ENCODE data around the gene SPOP. TPM values are rescaled to one million over a fixed set of nuclear protein-coding genes. Genes with fewer than 3 reads are reported as not detected.
"Not testable (repeated sequence)": the region's sequence is repeated elsewhere in the genome, so short reads cannot be mapped to it uniquely, and the experiment has no call there.

The SPOP gene
- total and polyA plus RNA-seq, 2 donors (not counting 1 experiment from before 2014, with no cell fraction given), result 46.7 to 112 TPM

DNA sequence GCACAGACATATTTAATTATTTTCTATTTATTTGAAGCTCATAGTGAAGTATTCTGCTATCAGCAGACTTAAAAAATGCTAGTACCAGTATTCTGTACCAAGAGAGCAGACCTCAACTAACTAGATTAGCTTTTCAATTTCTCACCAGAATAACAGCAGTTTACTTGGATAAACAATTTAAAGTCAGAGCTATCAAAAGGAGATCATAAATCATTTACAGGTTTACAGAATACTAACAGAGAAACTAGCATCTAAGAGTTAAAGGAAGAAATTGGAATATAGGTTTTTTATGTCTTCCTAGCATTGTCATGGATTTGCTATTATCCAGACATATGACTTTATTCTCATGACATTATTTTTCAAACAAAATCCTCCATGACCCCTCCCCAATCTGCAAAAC lies 3.4 kb downstream of the SPOP start:
- Histone ChIP-seq H3K27me3 (ENCODE audit: control insufficient read depth, insufficient read depth, low read length) (no peaks in the 10 kb centered on the region), H4K20me1 (ENCODE audit: control insufficient read depth, extremely low read depth, insufficient read depth, low read length) (no peaks in the 10 kb centered on the region), H2AFZ (ENCODE audit: low read length) (no peak overlapping the region), H3K9ac (ENCODE audit: insufficient read depth, low read length) (no peak overlapping the region), H3K27ac (ENCODE audit: insufficient read depth, low read length) (no peak overlapping the region), H3K4me3 (replicated peaks in 1 of 4; ENCODE audit: control extremely low read depth in 1 of 4, insufficient read depth in 1 of 4, low read depth in 3 of 4, low read length in 4 of 4) (no peak overlapping the region), H3K79me2 (ENCODE audit: control insufficient read depth, insufficient read depth, low read length) (peaks cover 54% of the 10 kb centered on the region), H3K4me2 (ENCODE audit: extremely low read depth, insufficient read depth, low read length) (no peak overlapping the region), H3K36me3 (ENCODE audit: control insufficient read depth, insufficient read depth, low read length) (no peaks in the 10 kb centered on the region), H3K4me1 (ENCODE audit: control insufficient read depth, extremely low read depth, insufficient read depth, low read length) (no peaks in the 10 kb centered on the region), H3K9me3 (ENCODE audit: control insufficient read depth, insufficient read depth, low read depth, low read length) (no peaks in the 10 kb centered on the region)
- no peak for DNase-seq (ENCODE audit: low read depth in 2 of 2)
- TF ChIP-seq, protein P1, sequence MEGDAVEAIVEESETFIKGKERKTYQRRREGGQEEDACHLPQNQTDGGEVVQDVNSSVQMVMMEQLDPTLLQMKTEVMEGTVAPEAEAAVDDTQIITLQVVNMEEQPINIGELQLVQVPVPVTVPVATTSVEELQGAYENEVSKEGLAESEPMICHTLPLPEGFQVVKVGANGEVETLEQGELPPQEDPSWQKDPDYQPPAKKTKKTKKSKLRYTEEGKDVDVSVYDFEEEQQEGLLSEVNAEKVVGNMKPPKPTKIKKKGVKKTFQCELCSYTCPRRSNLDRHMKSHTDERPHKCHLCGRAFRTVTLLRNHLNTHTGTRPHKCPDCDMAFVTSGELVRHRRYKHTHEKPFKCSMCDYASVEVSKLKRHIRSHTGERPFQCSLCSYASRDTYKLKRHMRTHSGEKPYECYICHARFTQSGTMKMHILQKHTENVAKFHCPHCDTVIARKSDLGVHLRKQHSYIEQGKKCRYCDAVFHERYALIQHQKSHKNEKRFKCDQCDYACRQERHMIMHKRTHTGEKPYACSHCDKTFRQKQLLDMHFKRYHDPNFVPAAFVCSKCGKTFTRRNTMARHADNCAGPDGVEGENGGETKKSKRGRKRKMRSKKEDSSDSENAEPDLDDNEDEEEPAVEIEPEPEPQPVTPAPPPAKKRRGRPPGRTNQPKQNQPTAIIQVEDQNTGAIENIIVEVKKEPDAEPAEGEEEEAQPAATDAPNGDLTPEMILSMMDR (conservative IDR thresholded peaks at IDR 0.05 in 1 of 2, IDR thresholded peaks at IDR 0.05 in 1 of 2; ENCODE audit: low read depth in 1 of 2, low read length in 2 of 2), result no peak
- TF ChIP-seq EZH2 (IDR thresholded peaks at IDR 0.05; ENCODE audit: low read length, missing control alignments), result no peak

DNA sequence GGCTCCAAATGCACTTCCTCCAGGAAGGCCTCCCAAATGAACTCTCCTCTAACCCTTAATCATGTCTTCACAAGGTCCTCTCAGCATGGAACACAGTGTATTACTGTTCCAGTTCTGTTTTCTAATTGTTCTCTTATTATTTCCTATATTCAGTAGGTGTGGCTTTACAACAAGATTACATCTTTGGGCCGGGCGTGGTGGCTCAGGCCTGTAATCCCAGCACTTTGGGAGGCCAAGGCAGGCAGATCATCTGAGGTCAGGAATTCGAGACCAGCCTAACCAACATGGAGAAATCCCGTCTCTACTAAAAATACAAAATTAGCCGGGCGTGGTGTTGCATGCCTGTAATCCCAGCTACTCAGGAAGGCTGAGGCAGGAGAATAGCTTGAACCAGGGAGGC lies 4.2 kb downstream of the SPOP start:
- H4K20me1 ChIP-seq (ENCODE audit: control insufficient read depth, extremely low read depth, insufficient read depth, low read length); H3K4me3 ChIP-seq (replicated peaks in 1 of 4; ENCODE audit: control extremely low read depth in 1 of 4, insufficient read depth in 1 of 4, low read depth in 3 of 4, low read length in 4 of 4); H3K9me3 ChIP-seq (ENCODE audit: control insufficient read depth, insufficient read depth, low read depth, low read length); H3K9ac ChIP-seq (ENCODE audit: insufficient read depth, low read length); DNase-seq (ENCODE audit: low read depth in 2 of 2); H3K36me3 ChIP-seq (ENCODE audit: control insufficient read depth, insufficient read depth, low read length); H2AFZ ChIP-seq (ENCODE audit: low read length); H3K27me3 ChIP-seq (ENCODE audit: control insufficient read depth, insufficient read depth, low read length); H3K4me2 ChIP-seq (ENCODE audit: extremely low read depth, insufficient read depth, low read length); H3K4me1 ChIP-seq (ENCODE audit: control insufficient read depth, extremely low read depth, insufficient read depth, low read length); H3K27ac ChIP-seq (ENCODE audit: insufficient read depth, low read length): not testable (repeated sequence)
- H3K79me2 ChIP-seq (ENCODE audit: control insufficient read depth, insufficient read depth, low read length), result peaks cover 54% of the 10 kb centered on the region

DNA sequence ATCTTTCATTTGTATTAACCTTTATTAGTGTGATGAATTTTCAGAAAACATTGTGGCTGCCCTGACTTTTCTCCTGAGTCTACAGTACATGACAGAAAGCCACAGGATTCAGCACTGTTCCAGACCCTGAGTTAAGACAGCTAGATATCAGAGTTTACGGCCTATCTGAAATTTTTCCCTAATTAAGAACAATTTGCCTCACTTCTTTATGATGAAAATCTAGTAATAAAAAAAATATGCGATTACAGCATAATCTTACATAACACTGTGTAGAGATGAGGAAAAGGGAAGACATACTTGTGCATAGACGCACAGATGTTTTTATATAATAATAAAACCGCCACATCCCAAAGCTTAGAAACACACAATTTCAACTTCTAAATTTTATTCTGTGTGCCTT lies 7.3 kb downstream of the SPOP start:
- no peaks in the 10 kb centered on the region for H3K9me3 ChIP-seq (ENCODE audit: control insufficient read depth, insufficient read depth, low read depth, low read length)
- DNase-seq (ENCODE audit: low read depth in 2 of 2), result no peak
- no peaks in the 10 kb centered on the region for H3K36me3 ChIP-seq (ENCODE audit: control insufficient read depth, insufficient read depth, low read length)
- H3K27ac ChIP-seq (ENCODE audit: insufficient read depth, low read length), result no peak overlapping the region
- H3K4me2 ChIP-seq (ENCODE audit: extremely low read depth, insufficient read depth, low read length), result no peak overlapping the region
- no peaks in the 10 kb centered on the region for H4K20me1 ChIP-seq (ENCODE audit: control insufficient read depth, extremely low read depth, insufficient read depth, low read length)
- no peak overlapping the region for H3K4me3 ChIP-seq (replicated peaks in 1 of 4; ENCODE audit: control extremely low read depth in 1 of 4, insufficient read depth in 1 of 4, low read depth in 3 of 4, low read length in 4 of 4)
- no peak overlapping the region for H3K9ac ChIP-seq (ENCODE audit: insufficient read depth, low read length)
- no peaks in the 10 kb centered on the region for H3K4me1 ChIP-seq (ENCODE audit: control insufficient read depth, extremely low read depth, insufficient read depth, low read length)
- H3K27me3 ChIP-seq (ENCODE audit: control insufficient read depth, insufficient read depth, low read length), result no peaks in the 10 kb centered on the region
- H2AFZ ChIP-seq (ENCODE audit: low read length), result no peak overlapping the region
- H3K79me2 ChIP-seq (ENCODE audit: control insufficient read depth, insufficient read depth, low read length), result peaks cover 49% of the 10 kb centered on the region
- TF ChIP-seq, protein P1 (conservative IDR thresholded peaks at IDR 0.05 in 1 of 2, IDR thresholded peaks at IDR 0.05 in 1 of 2; ENCODE audit: low read depth in 1 of 2, low read length in 2 of 2), result no peak
- no peak for TF ChIP-seq EZH2 (IDR thresholded peaks at IDR 0.05; ENCODE audit: low read length, missing control alignments)
